MM.1S (cell line): Measurements from ENCODE around the gene PRKD1.

ENCODE experiments used
- EZH2 ChIP-seq: fragments of 300-600 bp; sonication (generic); optimal IDR thresholded peaks from 2 replicates; pipeline ENCODE3; 2017; ENCODE audit warnings: low read depth, mild to moderate bottlenecking, antibody characterized with exemption, low read length, mixed read lengths
- EZH2phosphoT487 ChIP-seq: fragments of 300-600 bp; sonication (generic); IDR thresholded peaks from 2 replicates; pipeline ENCODE4 v1.6.1; 2018; ENCODE audit warnings: antibody characterized with exemption, low read length
- TF ChIP-seq, protein P1 (sequence below): fragments of 300-600 bp; sonication (generic); IDR thresholded peaks from 2 replicates; pipeline ENCODE4 v1.5.1; 2016; ENCODE audit warnings: antibody characterized with exemption, low read length, mixed read lengths

GRCh38 chr14:29687866-29688265, 239.8 kb downstream of the PRKD1 start:
- TF ChIP-seq, protein P1, sequence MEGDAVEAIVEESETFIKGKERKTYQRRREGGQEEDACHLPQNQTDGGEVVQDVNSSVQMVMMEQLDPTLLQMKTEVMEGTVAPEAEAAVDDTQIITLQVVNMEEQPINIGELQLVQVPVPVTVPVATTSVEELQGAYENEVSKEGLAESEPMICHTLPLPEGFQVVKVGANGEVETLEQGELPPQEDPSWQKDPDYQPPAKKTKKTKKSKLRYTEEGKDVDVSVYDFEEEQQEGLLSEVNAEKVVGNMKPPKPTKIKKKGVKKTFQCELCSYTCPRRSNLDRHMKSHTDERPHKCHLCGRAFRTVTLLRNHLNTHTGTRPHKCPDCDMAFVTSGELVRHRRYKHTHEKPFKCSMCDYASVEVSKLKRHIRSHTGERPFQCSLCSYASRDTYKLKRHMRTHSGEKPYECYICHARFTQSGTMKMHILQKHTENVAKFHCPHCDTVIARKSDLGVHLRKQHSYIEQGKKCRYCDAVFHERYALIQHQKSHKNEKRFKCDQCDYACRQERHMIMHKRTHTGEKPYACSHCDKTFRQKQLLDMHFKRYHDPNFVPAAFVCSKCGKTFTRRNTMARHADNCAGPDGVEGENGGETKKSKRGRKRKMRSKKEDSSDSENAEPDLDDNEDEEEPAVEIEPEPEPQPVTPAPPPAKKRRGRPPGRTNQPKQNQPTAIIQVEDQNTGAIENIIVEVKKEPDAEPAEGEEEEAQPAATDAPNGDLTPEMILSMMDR = no peak
- TF ChIP-seq EZH2 (no peak), EZH2phosphoT487 (no peak)
